Spleen (tissue), 11 donors: ENCODE measurements around the gene MGAT4B. TPM values are rescaled to one million over a fixed set of nuclear protein-coding genes. Genes with fewer than 3 reads are reported as not detected.

Experiments
- DNase-seq: peaks from one replicate; pipeline ENCODE4 v3.0.0-alpha.2; 2020
- H3K27ac ChIP-seq, 8 donors: fragments of 200-600 bp; sonication (generic) in 7 of 8; 1 replicate in 4 of 8; 2 replicates in 4 of 8; pipeline versions ENCODE4 v1.5.0 to v1.8.0; 2016 to 2021; ENCODE audit warnings: inconsistent platforms in 4 of 8, mild to moderate bottlenecking in 4 of 8, moderate library complexity in 1 of 8
- H3K27me3 ChIP-seq, 7 donors: fragments of 200-600 bp; sonication (generic) in 6 of 7; replicated peaks in 1 of 7; 1 replicate in 4 of 7; 2 replicates in 3 of 7; pipeline versions ENCODE4 v1.5.0 to v1.8.0; 2016 to 2021; ENCODE audit warnings: inconsistent platforms in 3 of 7, mild to moderate bottlenecking in 1 of 7
- H3K36me3 ChIP-seq, 6 donors: fragments of 200-600 bp; sonication (generic) in 5 of 6; 1 replicate in 4 of 6; 2 replicates in 2 of 6; pipeline versions ENCODE4 v1.5.0 to v1.8.0; 2016 to 2021; ENCODE audit warnings: inconsistent platforms in 2 of 6
- H3K4me1 ChIP-seq, 6 donors: fragments of 200-600 bp; sonication (generic) in 5 of 6; 1 replicate in 3 of 6; 2 replicates in 3 of 6; pipeline versions ENCODE4 v1.5.0 to v1.8.0; 2016 to 2021; ENCODE audit warnings: inconsistent platforms in 3 of 6
- H3K4me3 ChIP-seq, 8 donors: fragments of 200-600 bp; sonication (generic) in 7 of 8; 1 replicate in 4 of 8; 2 replicates in 4 of 8; pipeline versions ENCODE4 v1.5.0 to v1.8.0; 2016 to 2021; ENCODE audit warnings: inconsistent platforms in 4 of 8, mild to moderate bottlenecking in 4 of 8, moderate library complexity in 2 of 8
- H3K9me3 ChIP-seq, 8 donors: fragments of 200-600 bp; sonication (generic) in 7 of 8; 1 replicate in 4 of 8; 2 replicates in 4 of 8; pipeline versions ENCODE4 v1.5.0 to v1.8.0; 2016 to 2021; ENCODE audit warnings: inconsistent platforms in 4 of 8
- POLR2A ChIP-seq, 3 donors: fragments of 450-650 bp; IDR thresholded peaks; one replicate each; pipeline ENCODE4 v1.5.1; 2017; ENCODE audit warnings: antibody characterized with exemption in 3 of 3, mild to moderate bottlenecking in 1 of 3
- POLR2AphosphoS5 ChIP-seq, 3 donors: sonication (generic); formaldehyde crosslinking; IDR thresholded peaks; one replicate each; pipeline ENCODE4 v1.5.1; 2017; ENCODE audit warnings: antibody characterized with exemption in 3 of 3
- WGBS, 5 donors: extraction: QIAGEN DNeasy Blood & Tissue Kit in 3 of 5; methylation state at CpG; one replicate each; pipeline versions ENCODE4 v1.1.5 to v1.1.7; 2013 to 2018; 5-methylcytosine and 5-hydroxymethylcytosine counted together
- intact Hi-C: fragments of 100-400 bp; cut with DNase I; formaldehyde crosslinking; loops from one replicate; pipeline ENCODE4 v1.15.0; 2023; ENCODE audit warnings: low total_unique reads
- polyA plus RNA-seq, 3 donors: library from polyadenylated mRNA; stranded (reverse); fragments of 200-250 nt; gene quantifications; one replicate each; pipeline ENCODE4 v1.2.1, GENCODE V29; 2013
- total RNA-seq, 7 donors: library from RNA; depleted of rRNA in 3 of 7; stranded (reverse); fragments of >200 nt in 3 of 7; fragmentation: NEBNext Ultra II Directional in 4 of 7; extraction: Animal tissue kit (Norgen Biotek cat#: 25700) in 4 of 7; gene quantifications; one replicate each; pipeline versions ENCODE4 v1.1.0 to v1.2.1, GENCODE V29; 2016 to 2021
- TF ChIP-seq, protein P1 (sequence below), 11 experiments: fragments of 200-600 bp in 7 of 11; fragments of 450-650 bp in 4 of 11; sonication (generic) in 4 of 11; IDR thresholded peaks in 8 of 11; conservative IDR thresholded peaks in 3 of 11; 1 replicate in 7 of 11; 2 replicates in 4 of 11; pipeline versions ENCODE4 v1.4.0 to v1.8.0; 2016 to 2021; ENCODE audit warnings: antibody characterized with exemption in 11 of 11, inconsistent platforms in 4 of 11, mild to moderate bottlenecking in 1 of 11
- donor health status: healthy with polysubstance abuse.
- donor health status: DM: no; HTN: no; CAD: no; lungs with moderate emphysema.
- donor health status: DM: no; HTN: no; CAD: no.
- donor health status: Bipolar disorder and iron deficiency.
- donor health status: healthy.
- donor health status: DM: no; HTN: no; CAD: no.
- donor health status: DM: yes; HTN: yes; CAD: no.

MGAT4B gene
- total and polyA plus RNA-seq, 10 donors = 34.9 to 117 (median 79.2) TPM

DNA sequence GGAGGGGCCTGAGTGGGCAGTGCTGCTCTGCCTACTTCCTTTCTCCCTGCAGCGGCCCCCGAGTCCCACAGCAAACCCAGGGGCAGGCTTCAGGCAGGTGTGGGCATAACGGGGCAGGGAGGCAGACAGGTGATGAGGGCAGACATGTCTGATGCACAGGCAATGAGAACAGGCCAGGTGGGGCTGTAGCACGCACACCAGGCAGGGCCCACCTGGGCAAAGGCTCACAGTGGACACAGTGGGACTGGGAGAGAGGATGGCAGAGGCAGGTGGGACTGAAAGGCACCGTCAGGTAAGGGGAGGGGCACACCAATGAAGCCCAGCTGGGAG, 7.1 kb downstream of the MGAT4B start:
- H3K27ac ChIP-seq = no peak overlapping the region
- H3K27me3 ChIP-seq = no peaks in the 10 kb centered on the region
- intact Hi-C loops = no loop called here
- peaks cover 27 to 66% (median 56%) of the 10 kb centered on the region in 6 donors for H3K4me1 ChIP-seq
- H3K4me3 ChIP-seq = no peak overlapping the region
- peak in 1 of 3 donors; percentile 39 for TF ChIP-seq POLR2AphosphoS5 (IDR thresholded peaks at IDR 0.05)
- TF ChIP-seq, protein P1, sequence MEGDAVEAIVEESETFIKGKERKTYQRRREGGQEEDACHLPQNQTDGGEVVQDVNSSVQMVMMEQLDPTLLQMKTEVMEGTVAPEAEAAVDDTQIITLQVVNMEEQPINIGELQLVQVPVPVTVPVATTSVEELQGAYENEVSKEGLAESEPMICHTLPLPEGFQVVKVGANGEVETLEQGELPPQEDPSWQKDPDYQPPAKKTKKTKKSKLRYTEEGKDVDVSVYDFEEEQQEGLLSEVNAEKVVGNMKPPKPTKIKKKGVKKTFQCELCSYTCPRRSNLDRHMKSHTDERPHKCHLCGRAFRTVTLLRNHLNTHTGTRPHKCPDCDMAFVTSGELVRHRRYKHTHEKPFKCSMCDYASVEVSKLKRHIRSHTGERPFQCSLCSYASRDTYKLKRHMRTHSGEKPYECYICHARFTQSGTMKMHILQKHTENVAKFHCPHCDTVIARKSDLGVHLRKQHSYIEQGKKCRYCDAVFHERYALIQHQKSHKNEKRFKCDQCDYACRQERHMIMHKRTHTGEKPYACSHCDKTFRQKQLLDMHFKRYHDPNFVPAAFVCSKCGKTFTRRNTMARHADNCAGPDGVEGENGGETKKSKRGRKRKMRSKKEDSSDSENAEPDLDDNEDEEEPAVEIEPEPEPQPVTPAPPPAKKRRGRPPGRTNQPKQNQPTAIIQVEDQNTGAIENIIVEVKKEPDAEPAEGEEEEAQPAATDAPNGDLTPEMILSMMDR (IDR thresholded peaks at IDR 0.05 in 8 of 11, conservative IDR thresholded peaks at IDR 0.05 in 3 of 11) = no peak
- DNase-seq = peak; percentile 70
- H3K9me3 ChIP-seq = no peaks in the 10 kb centered on the region
- 89 to 97% (median 94%) methylated on average over 4 to 5 of the region's 5 CpGs for WGBS, 5 donors
- peaks cover 0 to 48% (median 42%) of the 10 kb centered on the region in 6 donors for H3K36me3 ChIP-seq

DNA sequence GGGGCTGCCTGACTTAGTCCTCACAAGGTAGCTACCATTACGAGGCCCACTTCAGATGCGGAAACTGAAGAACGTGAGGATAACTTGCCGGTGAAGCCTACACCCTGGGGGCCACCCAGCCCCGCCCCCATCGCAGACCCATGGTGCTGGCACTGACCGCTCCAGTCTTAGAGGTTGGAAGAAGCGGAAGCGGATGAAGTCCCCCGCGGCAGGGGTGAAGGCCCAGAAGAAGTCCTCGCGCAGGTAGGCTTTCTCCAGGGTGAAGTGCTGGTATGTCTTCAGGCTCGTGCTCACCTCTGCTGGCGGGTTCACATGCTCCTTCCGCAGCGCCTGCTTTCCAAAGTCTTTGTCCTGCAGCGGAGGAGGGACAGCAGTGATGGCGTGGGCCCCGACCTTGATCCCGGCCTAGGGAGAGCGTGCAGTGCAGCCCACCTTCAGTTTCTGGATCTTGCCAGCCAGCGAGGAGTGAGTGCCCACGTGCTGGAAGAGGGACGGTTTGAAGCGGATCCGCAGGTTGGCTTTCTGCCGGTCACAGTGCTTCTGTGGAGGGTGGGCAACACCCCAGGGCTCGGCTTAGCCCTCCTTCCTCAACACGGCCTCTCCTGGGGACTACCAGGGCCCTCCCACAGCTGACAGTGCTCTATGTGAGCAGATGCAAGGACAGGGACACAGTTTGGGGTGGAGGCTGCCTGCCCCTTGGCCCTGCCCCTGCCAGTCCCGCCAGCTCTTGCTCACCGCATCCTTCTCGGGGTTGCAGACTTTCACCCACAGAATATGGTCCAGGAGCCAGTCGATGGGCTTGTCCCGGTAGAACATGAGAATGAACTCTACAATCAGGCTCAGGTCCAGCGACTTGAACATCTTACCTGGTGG, 7.7 kb downstream of the MGAT4B start:
- DNase-seq = peak; percentile 69
- Histone ChIP-seq H3K9me3 (no peaks in the 10 kb centered on the region), H3K27ac (no peak overlapping the region), H3K4me1 (peaks cover 28 to 66% (median 56%) of the 10 kb centered on the region in 6 donors), H3K36me3 (peaks cover 0 to 48% (median 42%) of the 10 kb centered on the region in 6 donors), H3K27me3 (no peaks in the 10 kb centered on the region), H3K4me3 (no peak overlapping the region)
- 96 to 97% (median 96%) methylated on average over 32 to 36 of the region's 36 CpGs for WGBS, 5 donors
- TF ChIP-seq POLR2AphosphoS5 (IDR thresholded peaks at IDR 0.05) (peak in 2 of 3 donors; percentile 9 to 28), POLR2A (IDR thresholded peaks at IDR 0.05) (no peak)
- TF ChIP-seq, protein P1 (IDR thresholded peaks at IDR 0.05 in 8 of 11, conservative IDR thresholded peaks at IDR 0.05 in 3 of 11) = no peak
- intact Hi-C loops = no loop called here

DNA sequence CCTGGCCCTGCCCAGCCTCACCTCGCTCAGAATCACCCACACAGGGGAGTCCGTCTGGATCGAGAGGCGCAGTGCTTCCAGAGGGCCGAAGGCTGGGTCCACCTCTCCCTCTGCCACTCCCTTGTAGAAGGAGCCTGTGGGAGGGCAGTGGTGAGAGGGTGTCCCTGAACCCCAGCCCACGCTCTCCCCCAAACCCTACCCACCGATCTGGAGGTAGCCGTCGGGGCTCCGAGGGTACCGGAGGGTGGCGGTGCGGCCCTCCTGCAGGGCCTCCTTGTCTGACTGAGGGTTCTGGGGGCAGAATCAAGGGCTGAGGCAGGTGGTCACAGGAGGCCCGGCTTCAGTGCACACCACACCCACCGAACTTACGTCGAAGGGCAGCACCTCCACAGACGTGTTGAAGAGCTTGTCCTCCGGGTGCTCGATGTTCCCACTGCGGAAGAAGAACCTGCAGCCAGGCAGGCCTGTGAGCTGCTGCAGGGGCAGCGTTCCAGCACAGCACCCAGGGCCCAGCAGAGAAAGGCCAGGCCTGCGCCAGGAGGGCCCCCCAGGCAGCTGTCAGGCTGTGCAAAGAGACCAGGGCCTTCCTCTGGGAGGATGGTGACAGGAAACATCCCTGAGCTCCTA, 8.4 kb downstream of the MGAT4B start:
- Histone ChIP-seq H3K27me3 (no peaks in the 10 kb centered on the region), H3K36me3 (peaks cover 0 to 48% (median 42%) of the 10 kb centered on the region in 6 donors), H3K27ac (no peak overlapping the region), H3K4me1 (peaks cover 25 to 66% (median 56%) of the 10 kb centered on the region in 6 donors), H3K4me3 (no peak overlapping the region), H3K9me3 (no peaks in the 10 kb centered on the region)
- TF ChIP-seq POLR2A (IDR thresholded peaks at IDR 0.05) (no peak), POLR2AphosphoS5 (IDR thresholded peaks at IDR 0.05) (peak in 2 of 3 donors; percentile 7 to 17)
- TF ChIP-seq, protein P1 (IDR thresholded peaks at IDR 0.05 in 8 of 11, conservative IDR thresholded peaks at IDR 0.05 in 3 of 11) = no peak
- DNase-seq = peak; percentile 71
- WGBS, 5 donors = 95 to 98% (median 96%) methylated on average over 18 to 23 of the region's 23 CpGs
- intact Hi-C loops = no loop called here

DNA sequence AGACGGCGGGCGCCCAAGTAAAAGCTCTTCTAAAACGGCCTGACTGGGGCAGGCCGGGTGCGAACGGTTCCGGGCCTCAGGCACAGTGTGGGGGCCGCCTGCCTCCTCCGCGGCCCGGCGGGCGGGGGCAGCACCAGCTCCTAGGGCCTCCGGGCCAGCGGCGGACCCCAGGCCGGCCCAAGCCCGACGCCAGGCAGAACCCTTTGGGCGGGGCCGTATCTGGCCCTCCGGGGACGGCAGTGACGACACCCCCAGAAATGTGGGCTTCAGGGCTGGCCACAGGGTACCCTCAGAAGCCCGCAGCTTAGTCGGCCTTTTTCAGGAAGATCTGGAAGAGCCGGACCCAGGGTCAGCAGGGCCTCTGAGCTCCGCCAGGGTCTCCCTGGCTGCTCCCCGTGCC, 8.9 kb downstream of the MGAT4B start:
- WGBS, 5 donors = 89 to 96% (median 94%) methylated on average over 14 to 30 of the region's 30 CpGs

More for the DNA sequence above, 8.9 kb downstream of the MGAT4B start:
- no peak overlapping the region for H3K27ac ChIP-seq
- H3K9me3 ChIP-seq = no peaks in the 10 kb centered on the region
- H3K4me1 ChIP-seq = peaks cover 24 to 66% (median 56%) of the 10 kb centered on the region in 6 donors
- H3K27me3 ChIP-seq = no peaks in the 10 kb centered on the region
- TF ChIP-seq POLR2AphosphoS5 (IDR thresholded peaks at IDR 0.05) (peak in 1 of 3 donors; percentile 3), POLR2A (IDR thresholded peaks at IDR 0.05) (no peak)
- DNase-seq = peak; percentile 71
- intact Hi-C loops = no loop called here
- no peak overlapping the region for H3K4me3 ChIP-seq
- H3K36me3 ChIP-seq = peaks cover 0 to 48% (median 42%) of the 10 kb centered on the region in 6 donors
